Peyer's patch (tissue), 4 donors: ENCODE data around the gene IGFLR1. TPM values are rescaled to one million over a fixed set of nuclear protein-coding genes. Genes with fewer than 3 reads are reported as not detected.

Source experiments
- DNase-seq, 3 donors: peaks; one replicate each; pipeline ENCODE4 v3.0.0-alpha.2; 2017 to 2019
- H3K27ac ChIP-seq, 4 donors: fragments of 200-600 bp; sonication (generic); one replicate each; pipeline ENCODE4 v1.5.1; 2016 to 2019
- H3K27me3 ChIP-seq, 2 donors: fragments of 200-600 bp; sonication (generic); one replicate each; pipeline ENCODE4 v1.5.1; 2019
- H3K36me3 ChIP-seq, 3 donors: fragments of 200-600 bp; sonication (generic); one replicate each; pipeline ENCODE4 v1.5.1; 2016 to 2019
- H3K4me1 ChIP-seq, 4 donors: fragments of 200-600 bp; sonication (generic); one replicate each; pipeline ENCODE4 v1.5.1; 2016 to 2019
- H3K4me3 ChIP-seq, 4 donors: fragments of 200-600 bp; sonication (generic); 1 replicate in 3 of 4; 2 replicates in 1 of 4; pipeline ENCODE4 v1.5.1; 2016 to 2019; ENCODE audit warnings: mild to moderate bottlenecking in 1 of 4
- H3K9me3 ChIP-seq, 4 donors: fragments of 200-600 bp; sonication (generic); one replicate each; pipeline ENCODE4 v1.5.1; 2016 to 2019; ENCODE audit warnings: mild to moderate bottlenecking in 1 of 4
- POLR2A ChIP-seq, 2 donors: fragments of 450-650 bp; IDR thresholded peaks; one replicate each; pipeline ENCODE4 v1.5.1; 2017; ENCODE audit warnings: antibody characterized with exemption in 2 of 2, mild to moderate bottlenecking in 2 of 2, moderate library complexity in 2 of 2
- total RNA-seq, 4 donors: library from RNA; depleted of rRNA; stranded (reverse); fragments of >200 nt; gene quantifications; one replicate each; pipeline ENCODE4 v1.1.0, GENCODE V29; 2016
- TF ChIP-seq, protein P1 (sequence below), 6 experiments: fragments of 450-650 bp in 4 of 6; fragments of 200-600 bp in 2 of 6; sonication (generic) in 1 of 6; IDR thresholded peaks; one replicate each; pipeline ENCODE4 v1.5.1; 2017 to 2019; ENCODE audit warnings: antibody characterized with exemption in 6 of 6, mild to moderate bottlenecking in 3 of 6, moderate library complexity in 1 of 6

The IGFLR1 gene
- total RNA-seq, 4 donors from 2014 or later = 8.3 to 14.2 (median 12.3) TPM

GRCh38 chr19:35757749-35758608, 15.7 kb upstream of the IGFLR1 start, which contains the start of gene PROSER3:
PROSER3 (plus strand) TSS chr19:35758176; CDS start chr19:35758216, 40 bp downstream.
- H3K9me3 ChIP-seq = no peaks in the 10 kb centered on the region
- H3K27me3 ChIP-seq = no peaks in the 10 kb centered on the region
- peak; percentile 65 to 69 for TF ChIP-seq POLR2A (IDR thresholded peaks at IDR 0.05)
- TF ChIP-seq, protein P1, sequence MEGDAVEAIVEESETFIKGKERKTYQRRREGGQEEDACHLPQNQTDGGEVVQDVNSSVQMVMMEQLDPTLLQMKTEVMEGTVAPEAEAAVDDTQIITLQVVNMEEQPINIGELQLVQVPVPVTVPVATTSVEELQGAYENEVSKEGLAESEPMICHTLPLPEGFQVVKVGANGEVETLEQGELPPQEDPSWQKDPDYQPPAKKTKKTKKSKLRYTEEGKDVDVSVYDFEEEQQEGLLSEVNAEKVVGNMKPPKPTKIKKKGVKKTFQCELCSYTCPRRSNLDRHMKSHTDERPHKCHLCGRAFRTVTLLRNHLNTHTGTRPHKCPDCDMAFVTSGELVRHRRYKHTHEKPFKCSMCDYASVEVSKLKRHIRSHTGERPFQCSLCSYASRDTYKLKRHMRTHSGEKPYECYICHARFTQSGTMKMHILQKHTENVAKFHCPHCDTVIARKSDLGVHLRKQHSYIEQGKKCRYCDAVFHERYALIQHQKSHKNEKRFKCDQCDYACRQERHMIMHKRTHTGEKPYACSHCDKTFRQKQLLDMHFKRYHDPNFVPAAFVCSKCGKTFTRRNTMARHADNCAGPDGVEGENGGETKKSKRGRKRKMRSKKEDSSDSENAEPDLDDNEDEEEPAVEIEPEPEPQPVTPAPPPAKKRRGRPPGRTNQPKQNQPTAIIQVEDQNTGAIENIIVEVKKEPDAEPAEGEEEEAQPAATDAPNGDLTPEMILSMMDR (IDR thresholded peaks at IDR 0.05) = no peak
- DNase-seq = peak; percentile 98 to 99 (median 99)
- H3K27ac ChIP-seq = peak within 1 kb of the TSS; percentile 90 to 97 (median 94)
- H3K4me3 ChIP-seq = peak within 1 kb of the TSS; percentile 67 to 99 (median 84)
- peaks cover 0 to 33% (median 0%) of the 10 kb centered on the region in 3 donors for H3K36me3 ChIP-seq
- peaks cover 4 to 41% (median 11%) of the 10 kb centered on the region in 4 donors for H3K4me1 ChIP-seq

GRCh38 chr19:35757231-35757748, 15.0 kb upstream of the IGFLR1 start:
- no peak for TF ChIP-seq POLR2A (IDR thresholded peaks at IDR 0.05)
- TF ChIP-seq, protein P1 (IDR thresholded peaks at IDR 0.05) = no peak
- Histone ChIP-seq H3K4me1 (peaks cover 4 to 41% (median 11%) of the 10 kb centered on the region in 4 donors), H3K27ac (peak overlapping the region; percentile 74 to 96 (median 91)), H3K36me3 (peaks cover 0 to 40% (median 0%) of the 10 kb centered on the region in 3 donors), H3K27me3 (no peaks in the 10 kb centered on the region), H3K9me3 (no peaks in the 10 kb centered on the region), H3K4me3 (peak overlapping the region; percentile 67 to 99 (median 84))
- DNase-seq = peak; percentile 31 to 78 (median 66)

DNA sequence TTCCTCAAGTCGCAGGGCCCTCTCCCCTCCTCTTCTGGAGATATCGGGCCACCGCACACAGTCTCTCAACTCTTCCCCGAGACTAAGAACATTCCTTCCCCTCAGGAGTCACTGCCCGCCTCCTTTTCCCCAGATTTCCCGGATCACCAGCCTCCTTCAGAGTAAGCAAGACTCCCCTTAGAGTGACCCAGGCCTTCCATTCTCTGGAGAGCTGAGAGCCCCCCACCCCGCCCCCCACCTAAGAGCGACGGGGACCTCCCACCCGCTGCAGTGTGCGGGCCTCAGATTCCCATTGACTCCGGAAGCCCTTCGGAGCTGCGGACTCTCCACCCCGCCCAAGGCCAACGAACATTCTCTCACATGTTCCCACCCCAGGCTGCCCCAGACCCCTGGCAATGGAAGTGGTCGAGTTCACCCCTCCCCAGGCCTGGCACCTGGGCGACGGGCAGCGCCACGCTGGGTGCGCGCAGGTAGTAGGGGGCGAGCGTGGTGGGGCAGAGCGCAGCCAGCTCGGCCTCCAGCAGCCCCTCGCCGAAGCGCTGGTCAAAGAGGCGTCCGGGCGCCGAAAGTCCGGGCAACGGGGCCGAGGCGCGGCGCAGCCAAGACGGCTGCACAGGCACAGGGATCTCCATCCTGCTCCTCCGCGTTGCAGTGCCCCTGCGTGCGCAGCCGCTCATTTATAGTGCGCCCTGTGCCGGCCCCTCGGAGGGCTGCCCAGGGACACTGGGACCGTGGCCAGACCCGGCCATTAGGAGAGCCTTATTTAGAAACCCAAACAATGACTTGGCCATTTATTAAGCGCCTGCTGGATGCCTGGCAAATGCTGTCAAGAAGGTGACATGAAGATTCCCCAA, 14.4 kb upstream of the IGFLR1 start, which contains the start of gene HSPB6:
Gene HSPB6 (minus strand): TSS at position 653 of the 854 bp plus-strand sequence. CDS start 21 bp downstream, at position 632.
- H3K27me3 ChIP-seq = no peaks in the 10 kb centered on the region
- H3K27ac ChIP-seq = peak within 1 kb of the TSS; percentile 74 to 96 (median 91)
- peaks cover 4 to 41% (median 11%) of the 10 kb centered on the region in 4 donors for H3K4me1 ChIP-seq
- H3K4me3 ChIP-seq = peak within 1 kb of the TSS; percentile 67 to 99 (median 84)
- TF ChIP-seq, protein P1 (IDR thresholded peaks at IDR 0.05) = no peak
- TF ChIP-seq POLR2A (IDR thresholded peaks at IDR 0.05) = no peak
- no peaks in the 10 kb centered on the region for H3K9me3 ChIP-seq
- H3K36me3 ChIP-seq = peaks cover 0 to 39% (median 0%) of the 10 kb centered on the region in 3 donors
- DNase-seq = peak in 1 of 3 donors; percentile 50

GRCh38 chr19:35755550-35756376, 13.5 kb upstream of the IGFLR1 start:
- H3K27ac ChIP-seq = peak overlapping the region; percentile 74 to 96 (median 91)
- peaks cover 4 to 41% (median 11%) of the 10 kb centered on the region in 4 donors for H3K4me1 ChIP-seq
- no peaks in the 10 kb centered on the region for H3K27me3 ChIP-seq
- no peaks in the 10 kb centered on the region for H3K9me3 ChIP-seq
- H3K4me3 ChIP-seq = peak overlapping the region; percentile 22 to 88 (median 73)
- peaks cover 0 to 31% (median 0%) of the 10 kb centered on the region in 3 donors for H3K36me3 ChIP-seq
- peak; percentile 30 to 80 (median 80) for DNase-seq
- no peak for TF ChIP-seq POLR2A (IDR thresholded peaks at IDR 0.05)
- TF ChIP-seq, protein P1 (IDR thresholded peaks at IDR 0.05) = no peak
